KMS-11 (cell line): ENCODE results near the gene AGAP3.

ENCODE experiments used
- H2AFZ ChIP-seq: fragments of 200-600 bp; sonication (generic); 2 replicates; pipeline ENCODE4 v1.6.1; 2016; ENCODE audit warnings: antibody characterized with exemption, mixed run types, low read depth
- H3K27ac ChIP-seq: fragments of 200-600 bp; sonication (generic); 2 replicates; pipeline ENCODE4 v1.6.1; 2016; ENCODE audit warnings: mild to moderate bottlenecking, mixed run types
- H3K27me3 ChIP-seq: fragments of 200-600 bp; sonication (generic); 2 replicates; pipeline ENCODE4 v1.6.1; 2017; ENCODE audit warnings: mild to moderate bottlenecking, low read depth, mixed run types, moderate library complexity; ENCODE audit not compliant: insufficient read depth
- H3K36me3 ChIP-seq: fragments of 200-600 bp; sonication (generic); 2 replicates; pipeline ENCODE4 v1.6.1; 2017; ENCODE audit warnings: mild to moderate bottlenecking, mixed run types; ENCODE audit not compliant: insufficient read depth
- H3K4me1 ChIP-seq: fragments of 200-600 bp; sonication (generic); 2 replicates; pipeline ENCODE4 v1.6.1; 2016; ENCODE audit warnings: mild to moderate bottlenecking, low read depth, mixed run types; ENCODE audit not compliant: poor library complexity, severe bottlenecking
- H3K4me2 ChIP-seq: fragments of 200-600 bp; sonication (generic); 2 replicates; pipeline ENCODE4 v1.7.0; 2016; ENCODE audit warnings: mild to moderate bottlenecking, mixed run types
- H3K4me3 ChIP-seq: fragments of 200-600 bp; sonication (generic); IDR thresholded peaks from 2 replicates; pipeline ENCODE4 v1.6.1; 2017; ENCODE audit warnings: low read depth, low read length, mixed read lengths; ENCODE audit not compliant: insufficient read depth
- H3K79me2 ChIP-seq: fragments of 200-600 bp; sonication (generic); 2 replicates; pipeline ENCODE4 v1.6.1; 2016; ENCODE audit warnings: low read depth, mixed run types; ENCODE audit not compliant: insufficient read depth
- H3K9ac ChIP-seq: fragments of 200-600 bp; sonication (generic); 2 replicates; pipeline ENCODE4 v1.6.1; 2016; ENCODE audit warnings: mild to moderate bottlenecking, mixed run types
- H4K20me1 ChIP-seq: fragments of 200-600 bp; sonication (generic); 2 replicates; pipeline ENCODE4 v1.6.1; 2016; ENCODE audit warnings: mild to moderate bottlenecking, mixed run types; ENCODE audit not compliant: insufficient read depth
- TF ChIP-seq, protein P1 (sequence below): fragments of 200-600 bp; sonication (generic); conservative IDR thresholded peaks from 2 replicates; pipeline ENCODE4 v1.6.1; 2017; ENCODE audit warnings: low read depth, mild to moderate bottlenecking, antibody characterized with exemption, low read length, moderate library complexity, mixed read lengths

AGAP3 gene

DNA sequence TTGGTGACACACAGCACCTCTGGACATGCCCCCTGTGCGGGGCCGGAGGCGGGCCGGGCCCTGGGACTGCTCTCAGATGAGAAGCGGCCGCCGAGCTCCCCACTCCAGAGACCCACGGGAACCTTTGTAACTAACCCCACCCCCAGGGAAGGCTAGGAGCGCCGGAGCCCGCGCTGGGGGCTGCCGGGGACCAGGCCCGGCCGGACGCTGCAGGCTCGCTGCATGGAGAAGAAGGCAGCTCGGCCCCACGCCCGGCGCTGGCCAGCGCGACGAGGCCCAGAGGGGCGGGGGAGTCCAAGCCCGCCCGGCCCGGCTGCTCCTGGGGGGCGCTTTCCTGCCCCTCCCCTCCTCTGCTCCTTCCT is 36.5 kb downstream of the AGAP3 start:
- no peak overlapping the region for H3K4me3 ChIP-seq
- H3K4me1 ChIP-seq = no peaks in the 10 kb centered on the region
- no peaks in the 10 kb centered on the region for H3K79me2 ChIP-seq
- H3K27me3 ChIP-seq = no peaks in the 10 kb centered on the region
- no peak overlapping the region for H3K4me2 ChIP-seq
- H4K20me1 ChIP-seq = no peaks in the 10 kb centered on the region
- H3K36me3 ChIP-seq = peaks cover 11% of the 10 kb centered on the region; the same call in 1 of the 2 replicates
- H2AFZ ChIP-seq = no peak overlapping the region
- TF ChIP-seq, protein P1, sequence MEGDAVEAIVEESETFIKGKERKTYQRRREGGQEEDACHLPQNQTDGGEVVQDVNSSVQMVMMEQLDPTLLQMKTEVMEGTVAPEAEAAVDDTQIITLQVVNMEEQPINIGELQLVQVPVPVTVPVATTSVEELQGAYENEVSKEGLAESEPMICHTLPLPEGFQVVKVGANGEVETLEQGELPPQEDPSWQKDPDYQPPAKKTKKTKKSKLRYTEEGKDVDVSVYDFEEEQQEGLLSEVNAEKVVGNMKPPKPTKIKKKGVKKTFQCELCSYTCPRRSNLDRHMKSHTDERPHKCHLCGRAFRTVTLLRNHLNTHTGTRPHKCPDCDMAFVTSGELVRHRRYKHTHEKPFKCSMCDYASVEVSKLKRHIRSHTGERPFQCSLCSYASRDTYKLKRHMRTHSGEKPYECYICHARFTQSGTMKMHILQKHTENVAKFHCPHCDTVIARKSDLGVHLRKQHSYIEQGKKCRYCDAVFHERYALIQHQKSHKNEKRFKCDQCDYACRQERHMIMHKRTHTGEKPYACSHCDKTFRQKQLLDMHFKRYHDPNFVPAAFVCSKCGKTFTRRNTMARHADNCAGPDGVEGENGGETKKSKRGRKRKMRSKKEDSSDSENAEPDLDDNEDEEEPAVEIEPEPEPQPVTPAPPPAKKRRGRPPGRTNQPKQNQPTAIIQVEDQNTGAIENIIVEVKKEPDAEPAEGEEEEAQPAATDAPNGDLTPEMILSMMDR = no peak
- H3K9ac ChIP-seq = no peak overlapping the region
- H3K27ac ChIP-seq = no peak overlapping the region

DNA sequence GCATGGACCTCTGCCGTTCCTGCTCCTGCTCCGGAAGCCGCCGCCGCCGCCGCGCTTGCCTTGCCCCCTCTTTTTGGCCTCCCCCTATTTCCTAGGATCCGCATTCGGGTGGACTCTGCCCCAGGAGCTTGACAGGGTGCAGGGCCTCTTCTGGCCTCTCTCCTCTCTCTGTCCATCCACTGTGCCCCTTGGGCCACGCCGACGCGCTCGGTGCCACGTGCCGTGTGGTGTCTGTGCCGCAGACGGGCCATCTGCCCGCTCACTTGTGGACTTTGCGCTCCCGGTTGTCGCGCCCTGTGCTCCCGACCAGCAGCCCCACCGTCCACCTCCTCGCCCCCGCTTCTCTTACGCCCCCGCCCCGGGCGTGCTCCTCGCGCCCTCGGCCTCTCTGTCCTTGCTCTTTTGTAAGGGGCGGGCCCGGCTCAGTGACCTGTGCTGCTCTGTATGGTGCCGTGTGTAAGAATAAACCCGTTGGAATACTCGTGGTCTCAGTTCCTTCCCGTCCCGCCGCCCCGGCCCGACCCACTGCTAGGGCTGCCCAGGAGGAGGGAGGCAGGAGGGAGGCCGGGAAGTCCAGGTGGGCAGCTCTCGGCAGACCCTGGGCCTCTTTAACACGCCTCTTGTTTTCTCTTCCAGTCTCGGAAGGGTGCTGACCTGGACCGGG is 37.0 kb downstream of the AGAP3 start:
- no peaks in the 10 kb centered on the region for H4K20me1 ChIP-seq
- no peaks in the 10 kb centered on the region for H3K27me3 ChIP-seq
- H3K79me2 ChIP-seq = no peaks in the 10 kb centered on the region
- no peak overlapping the region for H2AFZ ChIP-seq
- H3K36me3 ChIP-seq = peaks cover 11% of the 10 kb centered on the region; the same call in 1 of the 2 replicates
- H3K4me2 ChIP-seq = no peak overlapping the region
- no peak overlapping the region for H3K9ac ChIP-seq
- TF ChIP-seq, protein P1 = no peak
- H3K4me3 ChIP-seq = no peak overlapping the region
- no peaks in the 10 kb centered on the region for H3K4me1 ChIP-seq
- no peak overlapping the region for H3K27ac ChIP-seq

DNA sequence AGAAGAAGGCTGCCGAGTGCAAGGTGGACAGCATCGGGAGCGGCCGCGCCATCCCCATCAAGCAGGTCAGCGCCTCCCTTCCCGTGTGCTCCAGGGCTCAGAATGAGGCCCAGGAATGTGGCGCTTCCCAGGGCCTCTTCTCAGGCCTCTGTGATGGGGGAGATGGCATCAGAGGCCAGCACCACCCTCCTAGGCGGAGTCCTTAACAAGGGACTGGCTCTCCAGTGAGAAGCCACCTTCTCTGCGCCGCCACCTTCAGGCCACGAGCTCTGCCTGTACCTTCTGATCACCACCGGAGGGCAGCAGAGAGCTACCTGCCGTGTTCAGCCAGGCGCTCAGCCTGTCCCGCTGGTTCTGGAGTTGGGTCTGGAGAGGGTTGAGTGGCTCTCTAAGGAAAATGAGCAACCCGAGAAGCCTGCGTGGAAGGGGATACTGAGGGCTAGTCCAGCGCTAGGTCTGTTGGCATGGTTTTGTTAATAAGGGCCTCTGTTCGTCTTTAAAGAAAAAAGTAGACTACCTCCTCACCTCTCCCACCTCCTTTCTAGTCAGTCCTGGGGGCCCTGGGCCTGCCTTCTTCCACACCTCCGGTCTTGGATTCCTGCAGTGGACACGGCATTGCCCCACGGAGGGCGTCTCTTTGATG is 37.7 kb downstream of the AGAP3 start:
- Histone ChIP-seq H3K4me2 (no peak overlapping the region), H3K36me3 (peaks cover 11% of the 10 kb centered on the region; the same call in 1 of the 2 replicates), H3K4me1 (no peaks in the 10 kb centered on the region), H3K4me3 (no peak overlapping the region), H3K27me3 (no peaks in the 10 kb centered on the region), H3K27ac (no peak overlapping the region), H2AFZ (no peak overlapping the region), H3K9ac (no peak overlapping the region), H4K20me1 (no peaks in the 10 kb centered on the region), H3K79me2 (no peaks in the 10 kb centered on the region)
- TF ChIP-seq, protein P1 = peak; percentile 98

DNA sequence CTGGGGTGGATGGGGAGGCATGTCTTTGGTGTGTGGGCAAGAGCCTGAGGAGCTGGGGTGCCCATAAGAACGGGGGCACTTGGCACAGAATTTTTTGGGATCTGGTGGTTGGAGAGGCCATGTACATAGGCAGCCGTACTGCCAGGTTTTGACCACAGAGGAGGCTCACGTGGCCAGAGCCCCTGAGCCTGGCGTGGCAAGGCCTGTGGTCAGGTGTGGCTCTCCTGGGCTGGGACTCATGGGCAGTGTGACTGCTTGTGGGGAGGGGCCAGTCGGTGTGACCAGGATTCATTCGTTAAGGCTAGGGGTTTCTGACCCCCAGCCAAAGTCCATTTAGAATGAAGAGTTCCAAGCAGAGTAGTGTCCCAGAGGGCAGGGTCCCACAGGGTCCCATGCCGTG is 38.2 kb downstream of the AGAP3 start:
- Histone ChIP-seq H3K36me3 (peaks cover 11% of the 10 kb centered on the region; the same call in 1 of the 2 replicates), H3K4me2 (no peak overlapping the region), H3K4me1 (peaks cover 5% of the 10 kb centered on the region), H3K4me3 (no peak overlapping the region), H3K79me2 (no peaks in the 10 kb centered on the region), H3K9ac (no peak overlapping the region), H3K27ac (no peak overlapping the region), H3K27me3 (no peaks in the 10 kb centered on the region), H4K20me1 (no peaks in the 10 kb centered on the region), H2AFZ (no peak overlapping the region)
- TF ChIP-seq, protein P1 = no peak
